Bronchial epithelial cell (primary cell): Measurements from ENCODE around the gene FAM53A. TPM values are rescaled to one million over a fixed set of nuclear protein-coding genes. Genes with fewer than 3 reads are reported as not detected.

Experiments used
- DNase-seq: peaks from one replicate; pipeline ENCODE4 v3.0.0-alpha.2; 2010; ENCODE audit warnings: low read depth
- FAIRE-seq: peaks from 2 replicates; lab custom pipeline; 2011; peaks lifted over from hg19 to GRCh38; lab: Jason Lieb, UNC
- H3K27me3 ChIP-seq: 2 replicates; pipeline ENCODE4 v1.5.1; 2011; ENCODE audit warnings: low read length; ENCODE audit not compliant: control insufficient read depth, insufficient read depth
- H3K36me3 ChIP-seq: 2 replicates; pipeline ENCODE4 v1.5.1; 2011; ENCODE audit warnings: low read length; ENCODE audit not compliant: control insufficient read depth, insufficient read depth
- H3K4me3 ChIP-seq: 2 replicates; pipeline ENCODE4 v1.5.1; 2011; ENCODE audit warnings: mild to moderate bottlenecking, low read depth, low read length, control low read depth
- CTCF ChIP-seq: IDR thresholded peaks from 2 replicates; pipeline ENCODE4 v1.5.1; 2011; ENCODE audit warnings: mild to moderate bottlenecking, moderate library complexity, low read length, control low read depth, inconsistent platforms; ENCODE audit not compliant: insufficient read depth, severe bottlenecking
- total RNA-seq: library from RNA; depleted of rRNA; stranded (reverse); fragments of >200 nt; gene quantifications from 2 replicates; pipeline ENCODE4 v1.2.1, GENCODE V29; 2014

The FAM53A gene
- 0.64 and 0.79 TPM in 2 replicates for total RNA-seq

- no peak for TF ChIP-seq CTCF
- DNase-seq: peak; percentile 46
- Histone ChIP-seq H3K4me3 (peak within 1 kb of the TSS; percentile 54), H3K27me3 (no peaks in the 10 kb centered on the region), H3K36me3 (no peaks in the 10 kb centered on the region)
- FAIRE-seq: no peak
These were observed at the start of gene FAM53A for GRCh38 chr4:1683736-1684505. Gene FAM53A, minus strand, starts transcription at chr4:1684313. Its CDS starts 15,572 bp downstream, at chr4:1668741.

GRCh38 chr4:1732911-1733310 lies 48.8 kb upstream of the FAM53A start:
- Histone ChIP-seq H3K4me3 (no peak overlapping the region), H3K27me3 (no peaks in the 10 kb centered on the region), H3K36me3 (peaks cover 19% of the 10 kb centered on the region)
- DNase-seq: no peak
- no peak for TF ChIP-seq CTCF
- FAIRE-seq: no peak

- H3K27me3 ChIP-seq: no peaks in the 10 kb centered on the region
- no peak for TF ChIP-seq CTCF
- FAIRE-seq (no peak), DNase-seq (peak; percentile 86)
- H3K36me3 ChIP-seq: peaks cover 10% of the 10 kb centered on the region
- no peak overlapping the region for H3K4me3 ChIP-seq
These were observed 47.1 kb upstream of the FAM53A start for GRCh38 chr4:1731180-1731579.

- DNase-seq (no peak), FAIRE-seq (peak; percentile 23)
- Histone ChIP-seq H3K36me3 (peaks cover 9% of the 10 kb centered on the region), H3K27me3 (no peaks in the 10 kb centered on the region), H3K4me3 (no peak overlapping the region)
- no peak for TF ChIP-seq CTCF
These were observed 46.5 kb upstream of the FAM53A start for GRCh38 chr4:1730532-1731135.

GRCh38 chr4:1728061-1728980 lies 44.2 kb upstream of the FAM53A start:
- peaks cover 7% of the 10 kb centered on the region for H3K36me3 ChIP-seq
- FAIRE-seq (no peak), DNase-seq (no peak)
- no peaks in the 10 kb centered on the region for H3K27me3 ChIP-seq
- no peak overlapping the region for H3K4me3 ChIP-seq
- peak; percentile 30 for TF ChIP-seq CTCF
